GM12878 (cell line): ENCODE results near the gene RNPEP. TPM values are rescaled to one million over a fixed set of nuclear protein-coding genes. Genes with fewer than 3 reads are reported as not detected.

Source experiments
- ATAC-seq: fragments of 200-7000 bp; cut with Tn5 transposase; 3 replicates; pipeline ENCODE4 v1.9.1; 2020; ENCODE audit warnings: mild to moderate bottlenecking, moderate library complexity
- BruUV-seq: library from RNA; stranded (reverse); fragments of 400-500 nt; replicated peaks from 2 replicates; lab custom pipeline; 2021; lab: Mats Ljungman, UMichigan
- CTCF ChIA-PET: fragments of 300-600 bp; sonication (Branson Sonifier 250); formaldehyde crosslinking; extraction: SDS; loops from one replicate; lab custom pipeline; 2021; ENCODE audit warnings: inconsistent platforms; lab: Yijun Ruan, JAX
- POLR2A ChIA-PET: fragments of 350-600 bp; formaldehyde crosslinking; extraction: SDS; loops from one replicate; lab custom pipeline; 2021; ENCODE audit warnings: inconsistent platforms; lab: Charles Lee
- RAD21 ChIA-PET: fragments of 300-600 bp; sonication (Branson Sonifier 250); formaldehyde crosslinking; loops from one replicate; lab custom pipeline; 2023; ENCODE audit warnings: antibody characterized with exemption; ENCODE audit not compliant: unreplicated experiment; lab: Charles Lee
- SMC1A ChIA-PET: fragments of 300-600 bp; sonication (Branson Sonifier 250); formaldehyde crosslinking; loops from one replicate; lab custom pipeline; 2023; ENCODE audit not compliant: unreplicated experiment, uncharacterized antibody; lab: Charles Lee
- DNase-seq: peaks from one replicate; pipeline ENCODE4 v3.0.0-alpha.2; 2011; ENCODE audit warnings: low read depth, low spot score
- FAIRE-seq: peaks from 3 replicates; lab custom pipeline; 2011; peaks lifted over from hg19 to GRCh38; lab: Jason Lieb, UNC
- H2AFZ ChIP-seq: 2 replicates; pipeline ENCODE4 v1.6.0; 2011; ENCODE audit warnings: low read depth, low read length, control low read depth; ENCODE audit not compliant: control insufficient read depth
- H3K27ac ChIP-seq: 2 replicates; pipeline ENCODE4 v1.5.1; 2011; ENCODE audit warnings: control low read depth; ENCODE audit not compliant: control insufficient read depth, insufficient read depth
- H3K27me3 ChIP-seq, 2 experiments: replicated peaks in 1 of 2; 2 replicates each; pipeline versions ENCODE4 v1.6.0 to v1.6.1; 2011; ENCODE audit warnings: low read length in 1 of 2; ENCODE audit not compliant: control insufficient read depth in 2 of 2, insufficient read depth in 2 of 2
- H3K36me3 ChIP-seq, 2 experiments: 2 replicates each; pipeline ENCODE4 v1.5.1; 2011; ENCODE audit warnings: low read length in 1 of 2; ENCODE audit not compliant: control insufficient read depth in 2 of 2, insufficient read depth in 2 of 2
- H3K4me1 ChIP-seq: 2 replicates; pipeline ENCODE4 v1.6.1; 2011; ENCODE audit warnings: mild to moderate bottlenecking, low read length, moderate library complexity, mixed read lengths; ENCODE audit not compliant: control insufficient read depth, insufficient read depth
- H3K4me2 ChIP-seq: 2 replicates; pipeline ENCODE4 v1.6.0; 2011; ENCODE audit warnings: control low read depth; ENCODE audit not compliant: control insufficient read depth, insufficient read depth
- H3K4me3 ChIP-seq: fragments of 200-600 bp; sonication (generic); 2 replicates; pipeline ENCODE4 v1.5.1; 2016
- H3K79me2 ChIP-seq: 2 replicates; pipeline ENCODE4 v1.6.0; 2011; ENCODE audit warnings: low read length; ENCODE audit not compliant: control insufficient read depth, insufficient read depth
- H3K9ac ChIP-seq: 2 replicates; pipeline ENCODE4 v1.8.0; 2011; ENCODE audit warnings: low read length, control low read depth, mixed read lengths; ENCODE audit not compliant: control insufficient read depth, insufficient read depth
- H3K9me3 ChIP-seq: replicated peaks from 3 replicates; pipeline ENCODE4 v1.5.1; 2011; ENCODE audit warnings: mild to moderate bottlenecking, low read length; ENCODE audit not compliant: control insufficient read depth, insufficient read depth
- H4K20me1 ChIP-seq: 2 replicates; pipeline ENCODE4 v1.6.0; 2011; ENCODE audit not compliant: control insufficient read depth, insufficient read depth
- BMI1 ChIP-seq: fragments of 450-650 bp; IDR thresholded peaks from 2 replicates; pipeline ENCODE4 v1.6.1; 2016; ENCODE audit warnings: mild to moderate bottlenecking, moderate library complexity, borderline replicate concordance
- CREB1 ChIP-seq: IDR thresholded peaks from 2 replicates; pipeline ENCODE4 v1.6.1; 2012; ENCODE audit warnings: low read depth, mild to moderate bottlenecking, inconsistent platforms
- DPF2 ChIP-seq: fragments of 450-650 bp; IDR thresholded peaks from 2 replicates; pipeline ENCODE4 v1.6.1; 2017; ENCODE audit warnings: mild to moderate bottlenecking
- EGR1 ChIP-seq, 2 experiments: IDR thresholded peaks; 1 replicate in 1 of 2; 2 replicates in 1 of 2; pipeline ENCODE4 v1.6.1; 2011 to 2012; ENCODE audit warnings: low read depth in 2 of 2, low read length in 2 of 2, borderline replicate concordance in 1 of 2, mild to moderate bottlenecking in 1 of 2, moderate library complexity in 1 of 2
- EZH2 ChIP-seq: IDR thresholded peaks from 2 replicates; pipeline ENCODE4 v1.6.1; 2012; ENCODE audit warnings: low read depth, mild to moderate bottlenecking, control low read depth, inconsistent platforms, low read length, borderline replicate concordance; ENCODE audit not compliant: control insufficient read depth
- HDAC6 ChIP-seq: fragments of 200-600 bp; sonication (generic); IDR thresholded peaks from one replicate; pipeline ENCODE4 v1.8.0; 2017; ENCODE audit warnings: antibody characterized with exemption; ENCODE audit not compliant: unreplicated experiment
- IKZF2 ChIP-seq, 2 experiments: fragments of 450-650 bp; IDR thresholded peaks; 2 replicates each; pipeline ENCODE4 v1.6.1; 2017; ENCODE audit warnings: mild to moderate bottlenecking in 2 of 2, moderate library complexity in 2 of 2
- KDM1A ChIP-seq: fragments of 200-600 bp; sonication (generic); IDR thresholded peaks from 2 replicates; pipeline ENCODE4 v1.6.1; 2016; ENCODE audit warnings: borderline replicate concordance
- MTA3 ChIP-seq: IDR thresholded peaks from 2 replicates; pipeline ENCODE4 v1.6.1; 2012; ENCODE audit warnings: low read length, inconsistent platforms, borderline replicate concordance
- RELA ChIP-seq: fragments of 450-650 bp; IDR thresholded peaks from 2 replicates; pipeline ENCODE4 v1.8.0; 2014; ENCODE audit warnings: borderline replicate concordance; ENCODE audit not compliant: partially characterized antibody
- SREBF1 ChIP-seq: IDR thresholded peaks from 2 replicates; pipeline ENCODE4 v1.6.1; 2012; ENCODE audit warnings: mild to moderate bottlenecking, low read length
- SUPT20H ChIP-seq: IDR thresholded peaks from 2 replicates; pipeline ENCODE4 v1.6.1; 2011; ENCODE audit warnings: low read depth, mild to moderate bottlenecking, low read length, moderate library complexity, borderline replicate concordance; ENCODE audit not compliant: control insufficient read depth
- WGBS: methylation state at CpG from one replicate; pipeline ENCODE4 v1.1.6; 2016; ENCODE audit warnings: low lambda C conversion rate; ENCODE audit not compliant: insufficient replicate concordance, insufficient coverage; ENCODE audit errors: missing lambda C conversion rate; 5-methylcytosine and 5-hydroxymethylcytosine counted together
- in situ Hi-C: fragments of 300-500 bp; cut with MboI; formaldehyde crosslinking; loops from 9 replicates; pipeline ENCODE4 v1.14.3; 2018; ENCODE audit warnings: mixed read lengths
- intact Hi-C: fragments of 100-400 bp; cut with micrococcal nuclease; formaldehyde crosslinking; loops from one replicate; pipeline ENCODE4 v1.14.2; 2022; ENCODE audit not compliant: unreplicated experiment
- polyA plus RNA-seq, 11 experiments: library from polyadenylated mRNA; depleted of rRNA in 4 of 11; unstranded in 6 of 11; stranded (reverse) in 5 of 11; fragments of >200 nt; fragmentation: Nextera tagmentation in 4 of 11; fragmentation: Illumina TruSeq in 1 of 11; extraction: Ambion mirVana in 4 of 11; extraction: Trizol in 1 of 11; gene quantifications; 1 replicate in 1 of 11; 2 replicates in 10 of 11; pipeline versions ENCODE4 v1.2.1 to v1.2.3, GENCODE V29; 2011 to 2016; ENCODE audit warnings: inconsistent platforms in 2 of 11, missing spikeins in 2 of 11, low read depth in 1 of 11
- total RNA-seq, 4 experiments: library from RNA; depleted of rRNA in 3 of 4; stranded (reverse); fragments of >200 nt in 3 of 4; fragmentation: Illumina TruSeq in 1 of 4; extraction: Trizol in 1 of 4; gene quantifications; 2 replicates each; pipeline versions ENCODE4 v1.2.1 to v1.2.3, GENCODE V29; 2013 to 2021
- TF ChIP-seq, protein P1 (sequence below): IDR thresholded peaks from 2 replicates; pipeline ENCODE4 v1.6.1; 2012; ENCODE audit warnings: low read length, inconsistent platforms
- TF ChIP-seq, protein P2 (sequence below): fragments of 450-650 bp; IDR thresholded peaks from 2 replicates; pipeline ENCODE4 v1.6.1; 2017; ENCODE audit warnings: mild to moderate bottlenecking, low read depth, inconsistent platforms; ENCODE audit not compliant: poor library complexity, severe bottlenecking

The RNPEP gene
- total and polyA plus RNA-seq, 10 of the 15 experiments (the other 5 are each of a cell fraction or from before 2014, with no cell fraction given), result 18.3 to 68.2 (median 44.6) TPM

DNA sequence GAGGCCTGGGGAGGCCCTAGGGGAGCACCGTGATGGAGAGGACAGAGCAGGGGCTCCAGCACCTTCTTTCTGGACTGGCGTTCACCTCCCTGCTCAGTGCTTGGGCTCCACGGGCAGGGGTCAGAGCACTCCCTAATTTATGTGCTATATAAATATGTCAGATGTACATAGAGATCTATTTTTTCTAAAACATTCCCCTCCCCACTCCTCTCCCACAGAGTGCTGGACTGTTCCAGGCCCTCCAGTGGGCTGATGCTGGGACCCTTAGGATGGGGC is 33.2 kb downstream of the RNPEP start (continued):
- no peak for TF ChIP-seq EGR1 (IDR thresholded peaks at IDR 0.05; ENCODE audit: borderline replicate concordance in 1 of 2, low read depth in 2 of 2, low read length in 2 of 2)

GRCh38 chr1:202016022-202016810 is 33.8 kb downstream of the RNPEP start:
- Histone ChIP-seq H3K9ac (no peak overlapping the region), H3K9me3 (no peaks in the 10 kb centered on the region), H2AFZ (no peak overlapping the region), H3K4me2 (no peak overlapping the region), H3K4me3 (no peak overlapping the region), H3K27me3 (no peaks in the 10 kb centered on the region), H3K4me1 (no peaks in the 10 kb centered on the region), H3K27ac (no peak overlapping the region), H3K36me3 (no peaks in the 10 kb centered on the region), H3K79me2 (no peaks in the 10 kb centered on the region), H4K20me1 (no peaks in the 10 kb centered on the region)
- FAIRE-seq, result no peak
- ATAC-seq, result no peak
- RAD21 ChIA-PET, result interaction anchor here (1.6 kb wide), 1 partner anchor 15 kb away, joined by 3 read pairs; no protein-coding TSS in a partner anchor
- no TSS peak for BruUV-seq
- DNase-seq, result no peak
- WGBS, result 31% methylated on average over 9 of the region's 9 CpGs
- POLR2A ChIA-PET, result interaction anchor here (0.6 to 2.0 kb wide), 3 partner anchors 18 to 499 kb away, joined by 3 to 12 read pairs (median 5); no protein-coding TSS in a partner anchor
- TF ChIP-seq RELA (no peak), IKZF2 (IDR thresholded peaks at IDR 0.05) (no peak), SUPT20H (no peak), MTA3 (no peak), SREBF1 (no peak), HDAC6 (no peak), KDM1A (no peak), DPF2 (no peak), BMI1 (no peak), CREB1 (no peak), EZH2 (no peak)
- TF ChIP-seq, protein P1, sequence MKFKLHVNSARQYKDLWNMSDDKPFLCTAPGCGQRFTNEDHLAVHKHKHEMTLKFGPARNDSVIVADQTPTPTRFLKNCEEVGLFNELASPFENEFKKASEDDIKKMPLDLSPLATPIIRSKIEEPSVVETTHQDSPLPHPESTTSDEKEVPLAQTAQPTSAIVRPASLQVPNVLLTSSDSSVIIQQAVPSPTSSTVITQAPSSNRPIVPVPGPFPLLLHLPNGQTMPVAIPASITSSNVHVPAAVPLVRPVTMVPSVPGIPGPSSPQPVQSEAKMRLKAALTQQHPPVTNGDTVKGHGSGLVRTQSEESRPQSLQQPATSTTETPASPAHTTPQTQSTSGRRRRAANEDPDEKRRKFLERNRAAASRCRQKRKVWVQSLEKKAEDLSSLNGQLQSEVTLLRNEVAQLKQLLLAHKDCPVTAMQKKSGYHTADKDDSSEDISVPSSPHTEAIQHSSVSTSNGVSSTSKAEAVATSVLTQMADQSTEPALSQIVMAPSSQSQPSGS, result no peak
- TF ChIP-seq, protein P2, sequence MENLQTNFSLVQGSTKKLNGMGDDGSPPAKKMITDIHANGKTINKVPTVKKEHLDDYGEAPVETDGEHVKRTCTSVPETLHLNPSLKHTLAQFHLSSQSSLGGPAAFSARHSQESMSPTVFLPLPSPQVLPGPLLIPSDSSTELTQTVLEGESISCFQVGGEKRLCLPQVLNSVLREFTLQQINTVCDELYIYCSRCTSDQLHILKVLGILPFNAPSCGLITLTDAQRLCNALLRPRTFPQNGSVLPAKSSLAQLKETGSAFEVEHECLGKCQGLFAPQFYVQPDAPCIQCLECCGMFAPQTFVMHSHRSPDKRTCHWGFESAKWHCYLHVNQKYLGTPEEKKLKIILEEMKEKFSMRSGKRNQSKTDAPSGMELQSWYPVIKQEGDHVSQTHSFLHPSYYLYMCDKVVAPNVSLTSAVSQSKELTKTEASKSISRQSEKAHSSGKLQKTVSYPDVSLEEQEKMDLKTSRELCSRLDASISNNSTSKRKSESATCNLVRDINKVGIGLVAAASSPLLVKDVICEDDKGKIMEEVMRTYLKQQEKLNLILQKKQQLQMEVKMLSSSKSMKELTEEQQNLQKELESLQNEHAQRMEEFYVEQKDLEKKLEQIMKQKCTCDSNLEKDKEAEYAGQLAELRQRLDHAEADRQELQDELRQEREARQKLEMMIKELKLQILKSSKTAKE, result no peak
- CTCF ChIA-PET, result interaction anchor here (0.6 to 1.4 kb wide), 8 partner anchors 9 to 121 kb away, joined by 3 to 7 read pairs (median 4); no protein-coding TSS in a partner anchor
- intact Hi-C loops (no loop called here), in situ Hi-C loops (no loop called here)
- SMC1A ChIA-PET, result interaction anchor here (0.9 kb wide), 1 partner anchor 78 kb away, joined by 3 read pairs; no protein-coding TSS in a partner anchor
